ENCODE results near the gene VAMP8.
"Not testable (repeated sequence)": the region's sequence is repeated elsewhere in the genome, so short reads cannot be mapped to it uniquely, and the experiment has no call there.

The VAMP8 gene

DNA sequence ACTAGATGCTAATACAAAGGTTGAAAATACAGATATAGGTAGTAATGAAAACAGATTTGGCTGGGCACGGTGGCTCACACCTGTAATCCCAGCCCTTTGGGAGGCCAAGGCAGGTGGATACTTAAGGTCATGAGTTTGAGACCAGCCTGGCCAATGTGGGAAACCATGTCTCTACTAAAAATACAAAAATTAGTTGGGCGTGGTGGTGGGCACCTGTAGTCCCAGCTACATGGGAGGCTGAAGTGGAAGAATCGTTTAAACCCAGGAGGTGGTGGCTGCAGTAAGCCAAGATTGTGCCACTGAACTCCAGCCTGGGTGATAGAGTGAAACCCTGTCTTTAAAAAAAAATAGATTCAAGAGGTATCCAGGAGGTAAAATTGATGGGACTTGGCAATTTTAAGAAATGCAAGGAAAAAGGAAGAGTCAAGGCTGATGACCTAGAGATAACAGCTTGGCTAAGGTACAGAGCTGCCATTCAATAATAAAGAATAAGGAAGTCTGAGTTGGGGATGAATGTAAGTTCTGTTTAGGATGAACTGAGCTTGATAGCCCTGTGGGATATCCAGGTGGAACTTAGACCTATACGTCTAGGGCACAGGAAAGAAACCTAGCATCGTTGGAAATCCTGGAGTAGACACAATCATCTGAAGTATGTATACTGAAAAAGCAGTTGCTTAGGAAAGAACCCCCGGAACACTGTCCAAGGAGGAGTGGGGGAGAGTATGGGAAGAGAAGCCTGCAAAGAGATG, 29.4 kb upstream of the VAMP8 start:
- no peak for DNase-seq

DNA sequence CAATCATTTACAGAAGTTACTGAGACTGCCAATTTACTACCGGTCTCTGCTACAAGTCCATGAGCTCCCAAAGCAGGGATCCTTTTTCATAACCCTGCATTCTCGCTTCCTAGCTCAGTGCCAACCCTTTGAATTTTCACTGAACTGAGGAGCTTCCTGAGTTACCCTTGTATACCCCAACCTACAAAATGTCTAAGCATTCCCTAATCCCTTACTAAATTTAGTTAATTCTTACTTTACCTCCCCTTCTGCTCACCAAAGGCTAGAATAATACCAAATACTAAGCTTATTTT, 28.8 kb upstream of the VAMP8 start:
- no peak for DNase-seq

DNA sequence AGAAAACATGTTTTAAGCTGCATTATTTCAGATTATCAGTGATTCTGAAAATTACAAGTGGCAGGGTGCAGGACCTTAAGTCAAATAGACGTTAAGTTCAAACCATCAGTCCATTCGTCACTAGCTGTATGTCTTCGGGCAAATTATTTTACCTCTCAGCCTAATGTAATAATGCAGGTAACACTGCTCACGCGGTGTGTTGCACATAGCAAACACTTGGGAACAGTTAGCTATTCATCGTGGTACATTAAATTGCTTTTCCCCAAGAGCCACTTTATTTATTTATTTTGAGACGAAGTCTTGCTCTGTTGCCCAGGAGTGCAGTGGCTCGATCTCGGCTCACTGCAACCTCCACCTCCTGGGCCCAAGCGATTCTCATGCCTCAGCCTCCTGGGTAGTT, 28.3 kb upstream of the VAMP8 start:
- no peak for DNase-seq

DNA sequence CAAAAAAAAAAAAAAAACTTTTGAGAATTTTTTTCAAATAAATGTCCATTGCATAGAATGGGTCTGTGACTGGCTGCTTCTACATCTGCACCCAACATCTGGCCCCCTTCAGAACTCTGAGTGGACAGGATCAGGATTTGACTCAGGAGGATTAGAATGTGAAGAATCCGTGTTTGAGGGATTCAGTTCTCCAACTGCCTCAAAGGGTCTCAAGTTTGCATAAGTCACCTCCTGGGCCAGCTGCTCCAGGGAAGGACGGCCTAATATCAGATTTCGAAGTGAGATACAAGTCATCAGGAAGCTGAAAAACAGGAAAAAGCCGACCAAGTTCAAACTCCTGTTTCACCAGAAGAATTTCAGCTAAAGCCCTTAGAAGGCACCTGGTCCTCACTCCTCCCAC, 27.6 kb upstream of the VAMP8 start:
- peak; percentile 93 for DNase-seq

DNA sequence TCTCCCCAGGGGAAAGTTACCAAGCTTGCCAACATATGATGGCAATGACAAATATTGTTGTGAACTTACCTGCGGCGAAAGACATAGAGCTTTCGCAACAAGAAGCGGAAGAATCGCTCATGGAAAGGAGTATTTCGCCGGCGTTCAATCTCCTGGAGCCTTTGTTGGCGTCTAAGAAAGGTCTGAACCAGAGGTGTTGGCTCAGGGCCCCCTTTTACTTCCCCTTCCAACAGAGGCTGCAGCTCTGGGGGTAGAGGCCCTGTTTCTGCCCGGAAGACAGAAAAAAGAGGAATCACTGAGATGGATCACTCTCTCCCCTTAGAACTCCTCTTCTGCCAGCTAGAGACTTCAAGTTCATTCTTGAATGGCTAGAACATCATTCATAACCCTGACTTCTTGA, 26.9 kb upstream of the VAMP8 start:
- no peak for DNase-seq

DNA sequence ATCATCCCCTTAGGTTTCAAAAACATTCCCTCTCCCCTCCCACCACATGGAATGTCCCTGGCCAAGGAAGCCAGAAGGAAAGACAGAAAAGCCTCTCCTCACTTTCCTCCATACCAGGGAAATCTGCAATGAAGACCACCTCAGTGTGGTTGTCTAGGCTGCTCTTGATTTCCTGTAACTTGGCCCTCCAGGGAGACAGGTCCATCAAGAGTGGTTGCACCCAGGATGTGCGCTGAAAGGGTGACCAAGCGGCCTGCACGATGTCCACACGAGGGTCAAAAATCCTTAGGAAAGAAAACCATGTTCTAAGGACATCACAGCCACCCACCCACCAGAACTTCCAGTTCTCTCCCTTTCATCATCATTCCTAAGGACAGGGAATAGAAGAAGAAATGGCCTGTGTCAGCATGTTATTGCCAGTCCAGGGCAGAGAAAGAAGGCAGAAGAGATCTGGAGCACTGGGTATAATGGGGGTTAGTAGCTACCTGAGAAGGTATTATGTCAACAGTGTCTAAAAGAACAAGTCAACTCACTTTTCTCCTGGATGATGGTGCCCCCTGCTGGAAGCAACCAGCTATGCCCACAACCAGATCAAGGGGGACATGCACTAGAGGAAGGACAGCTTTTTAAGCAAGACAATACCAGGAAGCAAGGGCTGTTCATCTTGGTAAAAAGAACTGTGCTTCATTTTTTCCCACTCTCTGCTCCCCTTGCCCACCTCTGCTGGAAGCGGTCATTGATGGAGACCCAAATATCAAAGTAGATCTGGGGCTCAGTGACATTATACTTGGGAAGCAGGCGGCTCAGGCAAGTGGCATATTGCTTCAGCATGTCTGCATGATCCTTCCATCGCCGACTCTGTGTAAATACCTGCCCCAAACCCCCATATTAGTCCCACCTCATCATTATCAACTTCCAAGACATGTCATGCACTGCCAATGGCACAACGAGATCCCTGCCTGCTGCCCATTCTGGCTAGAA, 25.4 kb upstream of the VAMP8 start:
- DNase-seq, result peak; percentile 68

DNA sequence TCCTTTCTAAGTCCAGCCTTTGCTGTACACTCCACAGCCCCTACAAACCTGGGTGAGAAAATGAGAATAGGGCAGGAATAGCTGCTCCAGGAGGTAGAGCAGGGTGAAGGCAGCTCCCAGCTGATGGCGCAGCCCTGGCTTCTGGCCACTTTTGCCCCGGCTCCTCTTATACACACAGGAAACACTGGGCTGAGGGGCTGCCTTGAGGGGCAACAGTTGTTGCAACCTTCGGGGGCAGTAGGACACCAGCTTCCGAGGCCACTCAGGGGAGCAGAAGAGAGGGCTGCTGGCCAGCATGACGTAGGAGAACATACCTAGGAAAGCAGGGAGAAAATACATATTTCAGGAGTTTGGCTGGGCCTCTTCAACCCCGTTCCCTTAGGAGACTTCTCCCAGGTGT, 24.2 kb upstream of the VAMP8 start:
- DNase-seq, result no peak

DNA sequence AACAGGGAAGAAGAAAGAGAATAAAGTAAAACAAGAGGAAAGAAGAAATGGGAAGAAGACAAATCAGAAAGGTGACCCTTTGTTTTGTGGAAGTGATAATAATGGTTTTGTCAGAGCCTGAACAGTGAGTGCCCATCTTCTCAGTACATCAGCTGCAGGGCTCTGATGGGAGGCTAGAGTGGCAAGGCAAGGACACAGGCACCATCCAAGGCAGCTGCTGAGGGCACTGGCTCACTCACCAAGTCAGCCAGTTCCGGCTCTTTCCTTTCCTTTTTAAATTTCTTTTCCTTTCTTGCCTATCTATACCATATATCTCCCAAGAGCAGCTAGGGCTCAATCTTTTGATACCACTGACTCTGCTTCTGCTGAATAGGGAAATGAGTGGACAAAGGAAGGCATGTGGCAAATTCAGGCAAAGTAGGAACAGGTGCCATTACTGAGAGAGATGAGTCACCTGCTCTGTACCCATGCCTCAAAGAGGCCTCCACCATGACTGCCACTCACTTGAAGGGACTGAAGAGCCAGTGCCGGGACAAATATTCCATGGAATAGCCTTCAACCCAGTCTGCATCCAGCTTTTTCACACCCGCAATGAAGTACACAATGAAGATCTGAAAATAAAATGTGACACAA, 22.3 kb upstream of the VAMP8 start:
- no peak for DNase-seq

DNA sequence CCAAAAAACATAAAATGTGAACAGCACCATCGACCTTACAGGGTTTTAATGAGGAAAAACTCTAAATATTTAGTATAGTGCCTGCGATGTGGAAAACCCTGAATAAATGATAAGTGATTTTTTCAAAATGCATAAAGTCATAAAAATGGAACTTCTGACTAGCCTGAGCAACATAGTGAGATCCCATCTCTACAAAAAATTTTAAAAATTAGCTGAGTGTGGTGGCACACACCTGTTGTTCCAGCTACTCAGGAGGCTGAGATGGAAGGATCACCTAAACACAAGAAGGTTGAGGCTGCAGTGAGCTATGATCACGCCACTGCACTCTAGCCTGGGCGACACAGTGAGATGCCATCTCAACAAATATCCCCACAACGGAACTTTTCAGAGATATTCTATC, 20.3 kb upstream of the VAMP8 start:
- no peak for DNase-seq

DNA sequence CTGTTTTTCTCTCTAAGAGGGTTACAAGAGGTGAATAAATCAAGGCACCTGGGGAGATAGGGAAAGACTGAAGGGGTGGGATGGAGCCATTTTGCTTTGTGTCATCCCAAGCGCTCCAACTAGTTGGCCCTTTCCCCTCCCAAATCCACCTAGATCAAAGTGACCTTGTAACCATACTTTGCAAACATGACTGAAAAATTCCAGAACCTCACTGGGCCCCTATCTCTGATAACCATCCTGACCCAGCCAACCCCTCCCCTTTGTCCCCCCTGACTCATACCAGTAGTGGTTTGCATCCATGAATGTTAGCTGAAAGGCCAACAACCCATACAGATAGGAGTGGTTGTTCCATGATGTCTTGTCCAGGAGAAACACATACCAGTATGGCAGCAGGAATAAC, 19.2 kb upstream of the VAMP8 start:
- DNase-seq, result no peak

DNA sequence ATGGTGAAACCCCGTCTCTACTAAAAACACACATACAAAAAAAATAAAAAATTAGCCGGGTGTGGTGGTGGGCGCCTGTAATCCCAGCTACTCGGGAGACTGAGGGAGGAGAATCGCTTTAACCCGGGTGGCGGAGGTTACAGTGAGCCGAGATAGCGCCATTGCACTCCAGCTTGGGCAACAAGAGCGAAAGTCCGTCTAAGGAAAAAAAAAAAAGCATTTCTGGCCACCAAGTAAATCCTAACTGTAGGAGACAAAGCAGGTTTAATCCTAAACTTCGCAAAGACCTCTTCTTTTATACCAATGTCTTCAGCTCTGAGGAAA, 17.0 kb upstream of the VAMP8 start:
- DNase-seq, result not testable (repeated sequence)

DNA sequence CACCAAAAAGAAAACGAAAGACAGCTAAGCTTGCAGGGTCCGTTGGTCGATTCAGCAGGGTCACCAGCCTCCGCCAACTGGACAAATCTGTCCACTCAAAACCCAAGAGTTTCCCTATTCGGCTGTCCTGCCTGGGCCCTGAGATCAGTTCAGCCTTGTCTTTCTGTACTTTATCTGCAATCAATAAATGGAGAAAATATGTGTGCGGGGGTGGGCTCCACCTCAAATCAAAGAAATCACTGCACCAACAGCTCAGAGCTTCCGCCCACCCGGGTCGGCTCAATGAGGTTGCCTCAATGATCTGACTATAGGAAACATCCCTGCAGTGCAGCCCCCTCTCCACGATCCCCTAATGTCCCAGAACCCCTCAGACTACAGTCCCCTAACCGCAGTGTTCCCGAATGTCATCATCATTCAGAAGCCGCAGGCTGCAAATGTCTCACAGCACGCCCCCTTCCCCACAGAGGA, 16.5 kb upstream of the VAMP8 start:
- DNase-seq, result no peak

DNA sequence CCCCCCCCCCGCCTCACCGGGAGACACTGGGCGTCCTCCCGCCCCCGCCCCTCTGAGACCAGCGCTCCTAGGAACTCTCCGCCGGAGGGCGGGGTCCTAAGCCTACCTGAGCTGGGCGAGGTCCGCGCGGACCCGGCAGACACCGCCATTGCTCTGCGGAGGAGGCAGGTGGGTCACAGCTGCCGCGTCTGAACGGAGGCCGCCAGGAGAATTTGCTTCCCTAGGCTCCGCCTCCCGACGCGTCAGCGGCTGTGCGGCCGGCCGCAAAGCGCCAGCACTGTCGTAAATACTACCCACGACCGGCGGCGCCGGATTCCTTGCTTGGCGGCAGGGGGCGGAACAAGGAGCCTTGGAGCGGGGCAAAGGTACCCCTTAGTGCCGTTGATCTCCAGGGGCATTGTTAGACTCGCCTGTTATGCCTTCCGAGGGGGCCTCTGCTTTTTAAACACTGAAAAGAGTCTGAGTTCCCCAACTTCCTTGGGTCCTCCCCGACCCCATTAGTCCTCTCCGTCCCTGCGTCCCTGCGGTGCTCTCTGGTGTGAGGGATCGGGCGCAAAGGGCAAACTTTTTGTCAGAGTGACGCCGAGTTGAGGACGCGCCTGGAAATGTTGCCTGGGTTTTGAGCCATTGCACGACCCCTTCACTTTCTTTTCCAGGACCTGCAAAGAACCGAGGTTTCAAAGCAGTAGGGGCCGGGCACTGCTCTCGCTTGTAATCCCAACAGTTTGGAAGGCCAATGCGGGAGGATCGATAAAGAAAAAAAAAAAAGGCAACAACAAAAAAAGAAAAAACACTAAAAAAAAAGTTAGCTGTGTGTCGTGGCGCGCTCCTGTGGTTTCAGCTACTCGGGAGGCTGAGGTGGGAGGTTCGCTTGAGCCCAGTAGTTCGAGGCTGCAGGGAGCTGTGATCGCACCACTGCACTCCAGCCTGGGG, 15.8 kb upstream of the VAMP8 start, which contains the start of gene GGCX:
GGCX (minus strand) TSS at position 214 of the 933 bp plus-strand sequence; CDS start at position 149, 65 bp downstream.
- peak; percentile 94 for DNase-seq

DNA sequence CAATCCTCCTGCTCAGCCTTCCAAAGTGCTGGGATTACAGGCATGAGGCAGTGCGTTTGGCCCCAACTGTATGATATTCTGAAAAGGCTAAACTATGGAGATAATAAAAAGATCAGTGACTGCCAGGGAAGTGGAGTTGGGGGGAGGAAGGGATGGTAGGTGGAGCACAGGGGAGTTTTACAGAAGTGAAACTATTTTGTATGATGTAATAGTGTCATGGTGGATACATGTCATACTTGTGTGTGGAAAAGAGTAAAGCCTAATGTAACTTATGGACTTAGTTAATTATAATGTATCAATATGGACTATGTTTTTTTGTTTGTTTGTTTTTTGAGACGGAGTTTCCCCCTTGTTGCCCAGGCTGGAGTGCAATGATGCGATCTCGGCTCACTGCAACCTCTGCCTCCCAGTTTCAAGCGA, 13.2 kb upstream of the VAMP8 start:
- no peak for DNase-seq

DNA sequence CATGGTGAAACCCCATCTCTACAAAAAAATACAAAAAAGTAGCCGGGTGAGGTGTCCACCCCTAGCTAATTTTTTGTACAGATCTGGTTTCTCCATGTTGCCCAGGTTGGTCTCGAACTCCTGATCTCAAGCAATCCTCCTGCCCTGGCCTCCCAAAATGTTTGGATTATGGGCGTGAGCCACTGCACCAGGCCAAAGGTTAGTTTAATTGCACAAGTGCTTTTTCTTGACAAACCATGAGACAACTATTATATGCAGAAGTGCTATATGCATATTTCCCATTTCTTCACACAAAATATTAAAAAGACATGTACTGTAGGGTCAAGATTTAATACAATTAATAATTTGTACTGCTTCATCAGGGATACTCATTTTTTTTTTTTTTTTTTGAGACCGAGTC, 11.1 kb upstream of the VAMP8 start:
- DNase-seq, result no peak

DNA sequence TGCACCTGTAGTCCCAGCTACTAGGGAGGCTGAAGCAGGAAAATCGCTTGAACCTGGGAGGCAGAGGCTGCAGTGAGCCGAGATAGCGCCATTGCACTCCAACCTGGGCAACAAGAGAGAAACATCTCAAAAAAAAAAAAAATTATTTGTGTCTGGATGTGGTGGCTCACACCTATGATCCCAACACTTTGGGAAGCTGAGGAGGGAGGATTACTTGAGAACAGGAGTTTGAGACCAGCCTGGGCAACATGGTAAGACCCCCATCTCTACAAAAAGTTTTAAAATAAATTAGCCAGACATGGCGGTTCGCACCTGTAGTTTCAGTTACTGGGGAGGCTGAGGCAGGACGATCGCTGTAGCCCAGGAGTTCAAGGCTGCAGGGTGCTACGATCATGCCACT, 1.6 kb upstream of the VAMP8 start:
- no peak for DNase-seq

DNA sequence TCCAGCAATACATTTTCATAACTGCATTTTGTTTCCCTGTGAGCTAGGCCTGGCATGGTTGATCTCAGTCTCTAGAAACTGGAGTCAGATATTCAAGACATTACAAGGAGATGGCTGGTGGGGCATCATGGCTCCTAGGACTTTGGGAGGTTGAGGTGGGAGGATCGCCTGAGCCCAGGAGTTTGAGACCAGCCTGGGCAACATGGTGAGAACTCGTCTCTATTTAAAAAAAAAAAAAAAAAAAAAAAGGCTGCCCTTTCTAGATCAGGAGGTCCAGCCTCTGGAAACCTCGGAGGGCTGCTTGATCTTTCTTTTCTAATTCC, 362 bp upstream of the VAMP8 start:
- DNase-seq, result no peak

DNA sequence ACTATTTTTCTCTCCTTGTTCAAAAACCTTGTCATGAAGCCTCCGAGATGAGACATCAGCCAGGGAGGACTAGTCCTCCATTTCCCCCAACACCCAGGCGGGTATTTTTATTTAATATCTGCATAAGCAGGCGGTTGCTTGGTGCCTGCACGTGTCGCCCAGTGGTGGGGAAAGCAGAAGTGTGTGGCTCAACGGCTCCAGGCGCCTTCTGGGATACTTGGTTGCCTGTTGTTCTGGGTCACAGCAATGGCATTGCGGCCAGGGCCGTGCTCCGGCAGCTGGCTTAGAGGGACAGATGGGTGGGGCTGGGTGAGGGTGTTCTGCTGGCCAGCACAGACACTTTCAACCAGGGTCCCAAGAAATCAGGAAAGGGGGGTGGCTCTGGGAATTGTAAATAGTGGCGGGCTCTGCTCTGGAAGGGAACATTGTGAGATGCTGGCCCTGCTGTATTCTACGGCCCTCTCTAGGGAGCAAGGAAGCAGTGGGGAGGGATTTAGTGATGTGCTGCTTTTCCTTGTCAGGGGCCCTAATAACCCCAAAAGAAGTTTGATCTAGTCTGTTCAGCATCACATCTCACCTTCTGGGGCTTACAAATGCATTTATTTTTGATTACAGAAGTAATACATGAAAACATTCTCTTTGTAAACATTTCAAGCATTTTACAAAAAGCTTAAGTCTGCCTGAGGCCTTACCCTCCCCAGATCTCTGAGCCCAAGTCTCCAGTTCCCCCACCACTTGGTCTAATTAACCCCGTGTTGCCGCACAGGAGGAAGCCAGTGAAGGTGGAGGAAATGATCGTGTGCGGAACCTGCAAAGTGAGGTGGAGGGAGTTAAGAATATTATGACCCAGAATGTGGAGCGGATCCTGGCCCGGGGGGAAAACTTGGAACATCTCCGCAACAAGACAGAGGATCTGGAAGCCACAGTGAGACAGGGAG, 1.1 kb downstream of the VAMP8 start:
- DNase-seq, result no peak

DNA sequence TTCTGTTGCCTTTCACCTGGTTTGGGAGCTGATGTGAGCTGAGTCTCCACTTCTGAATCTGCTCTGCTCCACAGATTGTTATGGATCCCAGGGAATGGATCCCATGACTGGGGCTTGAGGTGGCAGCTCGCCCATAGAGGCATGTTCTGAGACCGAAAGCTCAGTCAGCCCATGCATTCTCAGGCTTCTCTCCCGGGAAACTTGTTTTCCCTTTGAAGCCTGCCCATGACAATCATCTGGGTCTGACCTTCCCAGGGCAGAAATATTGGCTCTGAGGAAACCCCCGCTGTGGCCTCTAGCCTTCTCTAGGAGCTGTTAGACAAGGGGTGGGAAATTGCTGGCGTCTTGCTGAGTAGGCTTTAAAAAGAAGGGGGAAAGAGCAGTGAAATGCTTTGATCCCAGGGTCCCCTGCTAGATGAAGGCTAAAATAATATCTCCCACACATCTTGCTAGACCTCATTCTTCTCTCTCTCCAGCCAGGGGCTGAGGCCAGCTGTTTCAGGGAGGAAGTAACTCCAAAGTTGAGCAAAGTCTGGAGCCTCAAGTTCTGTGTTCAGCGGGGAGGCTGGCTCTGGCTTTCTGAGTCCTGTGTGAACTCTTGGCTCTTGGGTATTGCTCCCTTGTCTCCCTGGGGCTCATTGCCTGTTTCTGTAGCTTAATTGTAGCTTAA, 2.0 kb downstream of the VAMP8 start:
- DNase-seq, result no peak

DNA sequence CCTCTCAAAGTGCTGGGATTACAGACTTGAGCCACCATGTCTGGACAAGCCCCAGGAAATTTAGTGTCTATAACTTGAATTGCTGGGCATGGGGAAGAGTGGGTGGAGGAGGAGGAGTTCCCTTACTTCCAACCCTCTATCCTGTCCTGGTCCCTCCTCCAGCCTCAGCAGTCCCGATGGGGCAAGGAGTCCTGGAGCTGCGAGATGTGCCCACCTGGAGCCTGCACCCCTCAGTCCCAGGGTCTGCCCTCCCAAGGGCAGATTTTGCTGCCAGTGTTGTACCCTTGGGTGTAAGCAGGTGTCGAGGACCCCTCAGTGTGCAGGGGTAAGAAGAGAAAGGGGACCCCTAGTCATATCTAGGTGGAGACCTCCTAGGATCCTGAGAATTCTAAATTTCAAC, 2.8 kb downstream of the VAMP8 start:
- no peak for DNase-seq

DNA sequence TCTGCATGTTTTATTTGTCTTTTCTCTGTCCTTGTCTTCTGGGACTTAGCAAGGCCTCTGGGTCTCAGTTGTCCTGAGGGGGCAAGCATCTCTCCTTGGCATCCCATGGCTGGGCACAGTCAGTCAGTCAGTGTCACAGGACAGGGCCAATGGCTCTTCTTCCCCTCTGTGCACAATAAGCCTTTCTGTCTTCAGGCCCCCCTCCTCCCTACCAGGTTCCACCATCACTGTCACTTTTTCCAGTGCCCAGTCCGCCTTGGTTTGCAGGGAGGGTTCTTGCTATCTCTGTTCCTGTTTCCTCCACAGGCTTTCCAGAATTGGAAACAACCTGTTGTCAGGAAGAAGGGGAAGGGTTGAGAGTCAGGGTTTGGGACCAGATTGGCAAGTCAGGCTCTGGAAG, 5.1 kb downstream of the VAMP8 start:
- no peak for DNase-seq
